ENCODE results near the gene PRKAG2.

Gene PRKAG2

DNA sequence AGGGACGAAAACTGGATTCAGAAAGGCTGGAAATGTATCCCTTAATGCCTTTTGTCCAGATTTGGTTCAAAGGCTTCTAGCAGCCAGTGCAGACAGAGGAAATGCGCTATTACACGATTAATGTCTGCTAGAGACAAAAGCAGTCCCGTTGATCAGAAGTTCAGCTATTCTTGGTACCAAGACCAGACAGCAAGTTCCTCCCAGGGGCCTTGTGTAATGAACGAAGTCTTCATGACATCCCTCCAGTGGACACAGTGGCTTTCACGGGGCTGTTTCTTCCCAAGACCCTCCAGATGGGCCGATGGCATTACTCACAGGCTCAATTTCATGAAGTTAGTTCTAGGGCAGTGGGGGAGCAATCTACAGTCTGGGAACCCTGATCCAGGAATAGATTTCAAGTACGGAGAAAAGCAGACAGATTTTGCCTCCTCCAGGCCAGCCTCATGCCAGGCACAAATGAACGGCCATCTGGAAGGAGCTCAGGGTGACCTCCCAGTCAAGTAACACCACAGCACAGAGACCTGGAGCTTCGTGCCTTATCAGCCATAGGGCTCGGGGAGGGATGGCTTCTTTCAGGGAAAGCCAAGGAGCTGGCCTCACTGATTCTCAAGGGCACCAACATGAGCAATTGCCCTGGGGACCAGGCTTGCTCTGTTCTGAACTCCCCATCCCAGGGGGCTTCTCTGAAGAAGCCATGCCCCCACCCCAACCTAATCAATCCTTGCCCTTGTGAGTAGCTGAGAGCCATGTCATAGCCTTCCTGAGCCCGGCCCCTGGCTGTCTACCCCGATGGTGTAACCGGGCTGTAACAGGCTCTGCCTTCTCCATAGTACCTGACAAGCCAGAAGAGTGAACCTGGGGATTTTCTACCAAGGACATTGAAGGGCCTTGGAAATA is 101.1 kb downstream of the PRKAG2 start:
- H3K9me3 ChIP-seq (ENCODE audit: control insufficient read depth in 2 of 2, low read length in 2 of 2): no peaks in the 10 kb centered on the region

DNA sequence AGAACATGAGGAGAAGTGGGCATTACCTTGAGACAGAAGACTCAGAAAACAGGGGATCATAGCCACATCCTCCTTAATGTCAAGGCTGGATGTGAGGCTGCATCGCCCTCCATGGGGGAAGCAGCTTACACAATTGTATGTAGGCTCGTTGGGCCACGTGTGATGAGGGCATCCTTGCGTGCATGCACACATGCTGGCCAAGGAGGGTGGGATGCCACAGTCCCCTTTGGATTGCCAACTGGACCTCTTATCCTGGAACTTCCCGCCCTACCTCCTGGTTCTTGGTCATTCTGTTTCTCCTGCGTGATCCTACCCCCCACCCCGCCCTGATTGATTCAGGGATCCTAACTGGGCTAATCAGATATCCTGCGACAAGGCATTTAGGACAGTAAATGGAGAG is 102.0 kb downstream of the PRKAG2 start:
- no peak overlapping the region for H3K27ac ChIP-seq (ENCODE audit: low read length)
- H3K4me1 ChIP-seq (ENCODE audit: control insufficient read depth, insufficient read depth, low read length): no peaks in the 10 kb centered on the region
- no peaks in the 10 kb centered on the region for H3K27me3 ChIP-seq (ENCODE audit: control insufficient read depth in 1 of 2, insufficient read depth in 2 of 2, low read length in 2 of 2)
- no peaks in the 10 kb centered on the region for H3K36me3 ChIP-seq (ENCODE audit: control insufficient read depth in 2 of 2, insufficient read depth in 2 of 2, low read length in 2 of 2)
- no peaks in the 10 kb centered on the region for H3K9me3 ChIP-seq (ENCODE audit: control insufficient read depth in 2 of 2, low read length in 2 of 2)
- no peak overlapping the region for H3K4me3 ChIP-seq (ENCODE audit: low read length in 2 of 2)
- no peak overlapping the region for H3K9ac ChIP-seq (ENCODE audit: low read length in 2 of 2)

More for the DNA sequence above, 101.1 kb downstream of the PRKAG2 start:
- no peaks in the 10 kb centered on the region for H3K4me1 ChIP-seq (ENCODE audit: control insufficient read depth, insufficient read depth, low read length)
- H3K4me3 ChIP-seq (ENCODE audit: low read length in 2 of 2): no peak overlapping the region
- no peak overlapping the region for H3K27ac ChIP-seq (ENCODE audit: low read length)
- H3K9ac ChIP-seq (ENCODE audit: low read length in 2 of 2): no peak overlapping the region
- peaks cover 0 to 3% of the 10 kb centered on the region in 2 donors for H3K36me3 ChIP-seq (ENCODE audit: control insufficient read depth in 2 of 2, insufficient read depth in 2 of 2, low read length in 2 of 2)
- no peaks in the 10 kb centered on the region for H3K27me3 ChIP-seq (ENCODE audit: control insufficient read depth in 1 of 2, insufficient read depth in 2 of 2, low read length in 2 of 2)

DNA sequence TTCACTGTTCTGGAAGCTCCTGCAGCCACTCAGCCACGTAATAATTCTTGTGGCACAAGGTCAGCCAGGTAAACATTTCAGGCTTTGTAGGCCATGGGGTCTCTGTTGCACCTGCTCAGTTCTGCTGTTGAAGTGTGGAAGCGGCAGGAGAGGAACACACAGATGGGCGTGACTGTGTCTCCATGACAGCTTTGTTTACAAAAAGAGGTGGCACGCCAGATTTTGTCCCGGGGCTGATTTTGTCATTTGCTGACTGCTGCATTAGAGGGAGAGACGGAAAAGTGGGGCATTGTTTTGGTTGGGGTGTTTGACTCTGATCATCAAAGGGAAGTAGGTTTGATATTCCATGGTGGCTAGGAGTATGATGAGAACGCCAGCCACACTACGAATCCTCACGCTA is 103.1 kb downstream of the PRKAG2 start:
- Histone ChIP-seq H3K4me3 (ENCODE audit: low read length in 2 of 2) (no peak overlapping the region), H3K9me3 (ENCODE audit: control insufficient read depth in 2 of 2, low read length in 2 of 2) (no peaks in the 10 kb centered on the region), H3K9ac (ENCODE audit: low read length in 2 of 2) (no peak overlapping the region), H3K36me3 (ENCODE audit: control insufficient read depth in 2 of 2, insufficient read depth in 2 of 2, low read length in 2 of 2) (peaks cover 0 to 2% of the 10 kb centered on the region in 2 donors), H3K27me3 (ENCODE audit: control insufficient read depth in 1 of 2, insufficient read depth in 2 of 2, low read length in 2 of 2) (no peaks in the 10 kb centered on the region), H3K4me1 (ENCODE audit: control insufficient read depth, insufficient read depth, low read length) (no peaks in the 10 kb centered on the region), H3K27ac (ENCODE audit: low read length) (no peak overlapping the region)

DNA sequence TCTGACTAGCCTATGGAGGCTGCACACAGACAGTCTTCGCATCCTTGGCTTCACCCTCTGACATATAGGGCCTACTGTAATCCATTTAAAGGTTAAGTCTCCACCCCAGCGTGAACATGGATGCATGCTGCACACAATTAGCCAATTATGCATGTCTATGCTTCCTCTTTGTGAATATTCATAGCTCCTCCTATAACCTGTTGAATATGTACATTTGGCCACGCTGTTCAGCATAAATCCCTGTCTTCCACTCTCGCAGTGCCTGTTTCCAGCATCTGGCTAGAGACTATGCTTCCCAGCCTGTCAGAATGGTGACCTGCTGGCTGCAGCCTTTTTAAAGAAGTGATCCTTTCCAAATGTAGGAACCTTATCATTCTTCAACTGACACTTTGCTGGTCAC is 106.7 kb downstream of the PRKAG2 start:
- Histone ChIP-seq H3K9ac (ENCODE audit: low read length in 2 of 2) (no peak overlapping the region), H3K4me1 (ENCODE audit: control insufficient read depth, insufficient read depth, low read length) (no peaks in the 10 kb centered on the region), H3K36me3 (ENCODE audit: control insufficient read depth in 2 of 2, insufficient read depth in 2 of 2, low read length in 2 of 2) (peaks cover 0 to 6% of the 10 kb centered on the region in 2 donors), H3K27me3 (ENCODE audit: control insufficient read depth in 1 of 2, insufficient read depth in 2 of 2, low read length in 2 of 2) (no peaks in the 10 kb centered on the region), H3K9me3 (ENCODE audit: control insufficient read depth in 2 of 2, low read length in 2 of 2) (no peaks in the 10 kb centered on the region), H3K27ac (ENCODE audit: low read length) (no peak overlapping the region), H3K4me3 (ENCODE audit: low read length in 2 of 2) (no peak overlapping the region)

DNA sequence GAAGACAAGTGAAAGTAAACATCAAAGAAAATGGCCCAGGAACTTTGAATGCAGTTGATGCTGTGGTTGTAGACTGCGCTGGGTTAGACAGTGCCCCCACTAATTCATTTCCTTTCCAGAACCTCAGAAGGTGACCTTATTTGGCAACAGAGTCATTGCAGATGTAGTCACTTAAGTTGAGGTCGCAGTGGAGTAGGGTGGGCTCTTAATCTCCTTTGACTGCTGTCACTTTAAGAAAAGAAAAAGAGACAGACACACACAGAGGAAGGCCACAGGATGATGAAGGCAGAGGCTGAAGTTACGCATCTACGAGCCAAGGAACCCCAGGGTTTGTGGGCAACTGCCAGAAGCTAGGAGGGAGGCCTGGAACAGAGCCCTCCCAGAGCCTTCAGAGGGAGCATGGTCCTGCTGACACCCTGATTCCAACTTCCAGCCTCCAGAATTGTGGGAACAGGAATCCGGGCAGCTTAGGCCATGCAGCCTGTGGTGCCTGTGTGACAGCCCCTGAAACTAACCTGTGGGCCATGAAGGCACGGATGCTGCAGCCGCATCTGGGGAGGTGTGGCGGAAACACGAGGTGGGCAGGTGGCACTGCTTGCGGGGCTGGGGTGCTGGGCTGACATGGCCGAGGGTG is 107.6 kb downstream of the PRKAG2 start:
- Histone ChIP-seq H3K27me3 (ENCODE audit: control insufficient read depth in 1 of 2, insufficient read depth in 2 of 2, low read length in 2 of 2) (no peaks in the 10 kb centered on the region), H3K36me3 (ENCODE audit: control insufficient read depth in 2 of 2, insufficient read depth in 2 of 2, low read length in 2 of 2) (peaks cover 0 to 6% of the 10 kb centered on the region in 2 donors), H3K4me1 (ENCODE audit: control insufficient read depth, insufficient read depth, low read length) (no peaks in the 10 kb centered on the region), H3K9me3 (ENCODE audit: control insufficient read depth in 2 of 2, low read length in 2 of 2) (no peaks in the 10 kb centered on the region), H3K4me3 (ENCODE audit: low read length in 2 of 2) (no peak overlapping the region), H3K27ac (ENCODE audit: low read length) (no peak overlapping the region), H3K9ac (ENCODE audit: low read length in 2 of 2) (no peak overlapping the region)

DNA sequence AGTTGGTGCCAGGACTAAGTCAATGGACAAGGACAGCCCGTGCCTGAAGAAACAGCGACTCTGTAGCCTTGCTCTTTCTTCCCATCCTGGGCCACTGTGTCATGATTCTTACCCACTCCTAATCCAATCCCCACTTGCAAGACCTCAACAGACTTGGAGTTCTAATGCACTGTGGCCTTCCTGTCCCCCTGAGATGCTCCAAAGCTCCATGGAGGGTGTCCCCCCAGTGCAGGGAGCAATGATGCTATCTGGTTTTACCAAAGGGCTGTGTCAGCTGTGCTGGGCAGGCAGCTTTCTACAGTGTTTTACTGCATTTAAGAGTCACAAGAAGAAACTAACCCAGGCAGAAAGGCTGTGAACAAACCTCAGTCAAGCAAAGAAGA is 108.1 kb downstream of the PRKAG2 start:
- Histone ChIP-seq H3K9me3 (ENCODE audit: control insufficient read depth in 2 of 2, low read length in 2 of 2) (no peaks in the 10 kb centered on the region), H3K36me3 (ENCODE audit: control insufficient read depth in 2 of 2, insufficient read depth in 2 of 2, low read length in 2 of 2) (peaks cover 0 to 6% of the 10 kb centered on the region in 2 donors), H3K27ac (ENCODE audit: low read length) (no peak overlapping the region), H3K4me3 (ENCODE audit: low read length in 2 of 2) (no peak overlapping the region), H3K27me3 (ENCODE audit: control insufficient read depth in 1 of 2, insufficient read depth in 2 of 2, low read length in 2 of 2) (no peaks in the 10 kb centered on the region), H3K4me1 (ENCODE audit: control insufficient read depth, insufficient read depth, low read length) (no peaks in the 10 kb centered on the region), H3K9ac (ENCODE audit: low read length in 2 of 2) (no peak overlapping the region)

DNA sequence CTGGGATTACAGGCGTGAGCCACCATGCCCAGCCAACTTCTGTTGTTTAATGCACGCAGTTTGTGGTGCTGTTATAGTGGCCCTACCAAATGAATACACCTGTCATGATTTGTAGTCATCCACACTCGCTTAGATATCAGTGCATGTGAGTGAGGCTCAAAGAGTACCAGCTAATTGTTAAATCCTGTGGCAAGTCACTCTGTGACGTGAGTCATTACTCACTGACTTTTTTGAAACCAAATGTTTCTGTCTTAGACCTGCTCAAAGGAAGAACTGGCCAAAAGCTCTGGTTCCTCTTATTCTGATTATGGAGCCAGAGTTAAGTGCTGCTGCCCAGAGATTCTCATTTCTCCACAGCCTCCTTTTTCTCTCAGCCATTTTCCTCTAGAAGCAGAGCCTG is 109.4 kb downstream of the PRKAG2 start:
- H3K27me3 ChIP-seq (ENCODE audit: control insufficient read depth in 1 of 2, insufficient read depth in 2 of 2, low read length in 2 of 2): no peaks in the 10 kb centered on the region
- no peaks in the 10 kb centered on the region for H3K9me3 ChIP-seq (ENCODE audit: control insufficient read depth in 2 of 2, low read length in 2 of 2)
- H3K36me3 ChIP-seq (ENCODE audit: control insufficient read depth in 2 of 2, insufficient read depth in 2 of 2, low read length in 2 of 2): peaks cover 0 to 7% of the 10 kb centered on the region in 2 donors
- no peaks in the 10 kb centered on the region for H3K4me1 ChIP-seq (ENCODE audit: control insufficient read depth, insufficient read depth, low read length)
- no peak overlapping the region for H3K27ac ChIP-seq (ENCODE audit: low read length)
- H3K4me3 ChIP-seq (ENCODE audit: low read length in 2 of 2): no peak overlapping the region
- no peak overlapping the region for H3K9ac ChIP-seq (ENCODE audit: low read length in 2 of 2)

DNA sequence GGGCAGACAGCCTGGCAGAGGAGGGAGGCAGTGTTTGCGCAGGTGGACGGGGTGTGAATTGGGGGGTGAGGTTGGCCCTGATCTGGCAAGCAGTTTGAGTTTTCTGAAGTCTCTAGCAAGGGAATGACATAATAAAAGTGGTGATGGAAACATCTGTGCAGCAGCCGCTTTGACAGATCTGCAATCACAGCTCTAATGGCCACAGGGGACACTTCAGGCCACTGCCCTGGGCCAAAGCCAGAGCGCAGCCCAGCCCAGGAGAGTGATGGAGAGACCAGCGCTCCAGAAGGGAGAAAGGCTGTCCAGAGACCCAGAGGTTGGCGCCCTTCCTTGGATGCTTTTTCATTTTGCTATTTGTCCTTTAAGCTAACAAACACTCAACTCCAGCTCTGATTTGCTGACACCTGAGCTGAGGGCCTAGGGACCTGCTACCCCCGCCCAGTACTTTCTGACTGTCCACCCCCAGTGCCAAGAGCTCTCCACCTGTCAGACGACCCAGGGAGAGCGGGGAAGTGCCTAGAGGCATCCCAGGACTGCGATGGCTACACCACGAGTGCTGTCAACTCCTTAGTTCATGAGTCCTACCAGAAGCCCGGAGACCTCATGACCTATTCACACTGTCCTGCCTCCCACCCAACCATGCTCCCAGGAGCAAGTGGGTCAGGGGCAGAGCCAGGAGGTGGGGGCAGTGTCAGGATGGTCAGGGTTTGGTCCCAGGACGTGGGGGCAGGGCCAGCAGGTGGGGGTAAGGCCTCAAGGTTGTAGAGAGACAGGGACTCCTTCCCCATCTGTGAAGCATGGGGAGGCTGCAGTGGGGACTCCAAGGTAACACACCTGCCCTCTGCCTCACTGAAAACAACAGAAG is 112.6 kb downstream of the PRKAG2 start:
- Histone ChIP-seq H3K9ac (ENCODE audit: low read length in 2 of 2) (no peak overlapping the region), H3K9me3 (ENCODE audit: control insufficient read depth in 2 of 2, low read length in 2 of 2) (no peaks in the 10 kb centered on the region), H3K27me3 (ENCODE audit: control insufficient read depth in 1 of 2, insufficient read depth in 2 of 2, low read length in 2 of 2) (no peaks in the 10 kb centered on the region), H3K27ac (ENCODE audit: low read length) (no peak overlapping the region), H3K36me3 (ENCODE audit: control insufficient read depth in 2 of 2, insufficient read depth in 2 of 2, low read length in 2 of 2) (peaks cover 0 to 7% of the 10 kb centered on the region in 2 donors), H3K4me3 (ENCODE audit: low read length in 2 of 2) (no peak overlapping the region), H3K4me1 (ENCODE audit: control insufficient read depth, insufficient read depth, low read length) (peaks cover 4% of the 10 kb centered on the region)

DNA sequence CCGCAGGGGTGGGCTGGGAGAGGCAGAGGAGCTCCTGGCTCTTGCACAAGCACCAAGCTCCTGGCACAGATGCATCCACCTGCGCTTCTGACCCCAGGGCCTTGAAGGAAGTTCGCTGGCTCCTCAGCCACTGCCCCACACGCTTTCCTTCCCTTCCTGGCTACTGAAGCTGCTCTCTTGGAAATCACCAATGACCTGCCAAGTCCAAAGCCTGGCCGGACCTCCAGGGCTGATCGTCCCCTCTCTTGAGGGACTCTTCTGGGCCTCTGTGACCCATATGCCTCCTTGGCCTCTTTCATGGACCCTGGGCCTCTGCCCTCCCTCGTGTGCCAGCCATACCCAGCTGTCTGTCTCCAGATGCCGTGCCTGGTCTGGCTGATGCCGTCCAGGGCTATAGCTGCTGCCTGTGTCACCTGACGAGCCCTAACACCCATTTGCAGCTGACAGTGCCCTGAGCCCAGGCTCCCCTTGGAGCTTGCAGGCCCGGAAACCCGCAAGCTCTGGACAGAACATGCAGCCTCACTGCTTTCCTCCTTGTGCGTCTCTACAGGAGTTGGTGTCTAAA is 113.4 kb downstream of the PRKAG2 start:
- Histone ChIP-seq H3K36me3 (ENCODE audit: control insufficient read depth in 2 of 2, insufficient read depth in 2 of 2, low read length in 2 of 2) (peaks cover 0 to 4% of the 10 kb centered on the region in 2 donors), H3K27ac (ENCODE audit: low read length) (no peak overlapping the region), H3K9me3 (ENCODE audit: control insufficient read depth in 2 of 2, low read length in 2 of 2) (no peaks in the 10 kb centered on the region), H3K9ac (ENCODE audit: low read length in 2 of 2) (no peak overlapping the region), H3K27me3 (ENCODE audit: control insufficient read depth in 1 of 2, insufficient read depth in 2 of 2, low read length in 2 of 2) (no peaks in the 10 kb centered on the region), H3K4me3 (ENCODE audit: low read length in 2 of 2) (no peak overlapping the region), H3K4me1 (ENCODE audit: control insufficient read depth, insufficient read depth, low read length) (peaks cover 12% of the 10 kb centered on the region)

DNA sequence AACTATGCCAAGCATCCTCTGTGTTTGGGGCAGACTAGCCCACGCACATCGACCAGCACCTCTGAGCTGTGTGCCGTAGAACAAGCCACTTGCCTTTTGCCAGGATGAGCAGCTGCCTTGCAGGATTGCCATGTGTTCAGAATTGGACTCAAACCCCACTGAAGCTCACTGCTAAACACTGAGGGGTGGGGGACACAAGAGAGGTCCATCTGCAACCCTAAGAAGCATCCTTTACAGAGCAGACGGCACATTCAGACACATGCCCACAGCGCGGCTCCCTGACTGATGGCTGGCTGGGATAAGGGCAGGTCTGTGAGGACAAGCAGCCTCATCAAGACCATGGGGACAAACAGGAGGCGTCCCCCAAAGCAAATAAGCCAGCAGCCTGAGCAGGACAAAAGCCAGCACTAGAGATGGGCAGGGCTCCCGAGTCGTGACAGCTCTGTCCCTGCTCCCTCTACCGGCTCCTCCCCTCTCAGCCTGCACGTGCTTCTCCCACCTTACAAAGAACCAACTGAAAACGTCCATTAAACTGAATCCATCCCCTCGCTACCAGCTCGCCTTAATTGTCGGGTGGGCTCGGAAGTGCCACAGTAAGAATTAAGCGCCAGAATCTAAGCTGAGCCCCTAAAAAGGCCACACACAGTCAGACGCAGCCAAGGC is 114.2 kb downstream of the PRKAG2 start:
- Histone ChIP-seq H3K4me3 (ENCODE audit: low read length in 2 of 2) (no peak overlapping the region), H3K9ac (ENCODE audit: low read length in 2 of 2) (no peak overlapping the region), H3K4me1 (ENCODE audit: control insufficient read depth, insufficient read depth, low read length) (peaks cover 20% of the 10 kb centered on the region), H3K9me3 (ENCODE audit: control insufficient read depth in 2 of 2, low read length in 2 of 2) (no peaks in the 10 kb centered on the region), H3K27me3 (ENCODE audit: control insufficient read depth in 1 of 2, insufficient read depth in 2 of 2, low read length in 2 of 2) (no peaks in the 10 kb centered on the region), H3K36me3 (ENCODE audit: control insufficient read depth in 2 of 2, insufficient read depth in 2 of 2, low read length in 2 of 2) (peaks cover 0 to 4% of the 10 kb centered on the region in 2 donors), H3K27ac (ENCODE audit: low read length) (no peak overlapping the region)

Data from stomach smooth muscle (tissue), 2 donors.